Right lobe of liver (tissue), 4 donors: Measurements from ENCODE around the gene ALG14.

Experiments used
- CTCF ChIP-seq, 4 donors: fragments of 200-600 bp in 3 of 4; fragments of 450-650 bp in 1 of 4; IDR thresholded peaks; one replicate each; pipeline versions ENCODE4 v1.5.1 to v1.8.0; 2016 to 2022; ENCODE audit warnings: antibody characterized with exemption in 4 of 4, mild to moderate bottlenecking in 2 of 4
- POLR2A ChIP-seq: fragments of 450-650 bp; IDR thresholded peaks from one replicate; pipeline ENCODE4 v1.6.1; 2017; ENCODE audit warnings: antibody characterized with exemption, mild to moderate bottlenecking
- donor health status: DM: no; HTN: no; CAD: no.
- donor health status: DM: no; HTN: no; CAD: no.
- donor health status: DM: no; HTN: yes; CAD: no.

- TF ChIP-seq POLR2A: no peak
- no peak for TF ChIP-seq CTCF (IDR thresholded peaks at IDR 0.05)
Observed at GRCh38 chr1:94986783-94987182, 86.0 kb downstream of the ALG14 start.
